Measurements from ENCODE around the gene PPM1H. TPM values are rescaled to one million over a fixed set of nuclear protein-coding genes. Genes with fewer than 3 reads are reported as not detected.
"Not testable (repeated sequence)": the region's sequence is repeated elsewhere in the genome, so short reads cannot be mapped to it uniquely, and the experiment has no call there.

Gene PPM1H
- total RNA-seq, 1 experiment from 2014 or later, result 1.1 TPM

GRCh38 chr12:62908674-62909073, 26.3 kb downstream of the PPM1H start:
- DNase-seq (ENCODE audit: low read depth), result no peak

GRCh38 chr12:62907561-62907960, 27.4 kb downstream of the PPM1H start:
- DNase-seq (ENCODE audit: low read depth), result no peak

GRCh38 chr12:62907078-62907477, 27.9 kb downstream of the PPM1H start:
- DNase-seq (ENCODE audit: low read depth), result no peak

- DNase-seq (ENCODE audit: low read depth), result no peak
Observed at GRCh38 chr12:62903151-62903550, 31.8 kb downstream of the PPM1H start.

GRCh38 chr12:62900686-62901272, 34.2 kb downstream of the PPM1H start:
- no peak for DNase-seq (ENCODE audit: low read depth)

GRCh38 chr12:62899568-62900390, 35.2 kb downstream of the PPM1H start:
- no peak for DNase-seq (ENCODE audit: low read depth)

GRCh38 chr12:62898526-62898925, 36.4 kb downstream of the PPM1H start:
- DNase-seq (ENCODE audit: low read depth), result no peak

GRCh38 chr12:62895351-62895877, 39.5 kb downstream of the PPM1H start:
- DNase-seq (ENCODE audit: low read depth), result no peak

GRCh38 chr12:62893276-62893675, 41.7 kb downstream of the PPM1H start:
- DNase-seq (ENCODE audit: low read depth), result no peak

- DNase-seq (ENCODE audit: low read depth), result no peak
Observed at GRCh38 chr12:62891805-62892549, 43.0 kb downstream of the PPM1H start.

GRCh38 chr12:62888454-62889110, 46.4 kb downstream of the PPM1H start:
- DNase-seq (ENCODE audit: low read depth), result no peak

GRCh38 chr12:62886796-62887195, 48.2 kb downstream of the PPM1H start:
- DNase-seq (ENCODE audit: low read depth), result no peak

- no peak for DNase-seq (ENCODE audit: low read depth)
Observed at GRCh38 chr12:62885242-62885641, 49.7 kb downstream of the PPM1H start.

GRCh38 chr12:62884832-62885231, 50.1 kb downstream of the PPM1H start:
- DNase-seq (ENCODE audit: low read depth), result not testable (repeated sequence)

- DNase-seq (ENCODE audit: low read depth), result no peak
Observed at GRCh38 chr12:62882696-62883095, 52.3 kb downstream of the PPM1H start.

- DNase-seq (ENCODE audit: low read depth), result no peak
Observed at GRCh38 chr12:62882140-62882539, 52.8 kb downstream of the PPM1H start.

- no peak for DNase-seq (ENCODE audit: low read depth)
Observed at GRCh38 chr12:62879691-62880090, 55.3 kb downstream of the PPM1H start.

GRCh38 chr12:62879228-62879627, 55.7 kb downstream of the PPM1H start:
- DNase-seq (ENCODE audit: low read depth), result not testable (repeated sequence)

GRCh38 chr12:62878211-62878610, 56.7 kb downstream of the PPM1H start:
- DNase-seq (ENCODE audit: low read depth), result no peak

- DNase-seq (ENCODE audit: low read depth), result no peak
Observed at GRCh38 chr12:62876938-62877548, 57.9 kb downstream of the PPM1H start.

GRCh38 chr12:62873826-62874448, 61.0 kb downstream of the PPM1H start:
- no peak for DNase-seq (ENCODE audit: low read depth)

Measured in RPMI7951 (cell line).